ENCODE data around the gene TOMM6.
A peak's percentile ranks its signal among the peaks of the same experiment; 100 is the strongest.

Gene TOMM6

GRCh38 chr6:41767112-41767833 lies 20.2 kb upstream of the TOMM6 start:
- DNase-seq (ENCODE audit: low read depth in 1 of 2, low spot score in 1 of 2), result peak in 1 of 2 experiments; percentile 56
- Histone ChIP-seq H3K4me3 (replicated peaks; ENCODE audit: insufficient read depth, low read length) (no peak overlapping the region), H3K27ac (replicated peaks) (no peak overlapping the region), H3K27me3 (ENCODE audit: insufficient read depth, poor library complexity, severe bottlenecking) (no peaks in the 10 kb centered on the region)
- TF ChIP-seq REST (IDR thresholded peaks at IDR 0.05; ENCODE audit: insufficient replicate concordance, low read depth) (no peak), GABPA (IDR thresholded peaks at IDR 0.05; ENCODE audit: low read depth) (no peak), CTCF (IDR thresholded peaks at IDR 0.05; ENCODE audit: insufficient read depth, low read length) (no peak), SPI1 (IDR thresholded peaks at IDR 0.05; ENCODE audit: borderline replicate concordance, low read depth) (no peak), POLR2AphosphoS5 (IDR thresholded peaks at IDR 0.05; ENCODE audit: low read depth) (no peak)

- no peak overlapping the region for H3K27ac ChIP-seq (replicated peaks)
- TF ChIP-seq POLR2AphosphoS5 (IDR thresholded peaks at IDR 0.05; ENCODE audit: low read depth) (no peak), GABPA (IDR thresholded peaks at IDR 0.05; ENCODE audit: low read depth) (no peak), REST (IDR thresholded peaks at IDR 0.05; ENCODE audit: insufficient replicate concordance, low read depth) (no peak), SPI1 (IDR thresholded peaks at IDR 0.05; ENCODE audit: borderline replicate concordance, low read depth) (no peak), CTCF (IDR thresholded peaks at IDR 0.05; ENCODE audit: insufficient read depth, low read length) (no peak)
- H3K4me3 ChIP-seq (replicated peaks; ENCODE audit: insufficient read depth, low read length), result no peak overlapping the region
- H3K27me3 ChIP-seq (ENCODE audit: insufficient read depth, poor library complexity, severe bottlenecking), result no peaks in the 10 kb centered on the region
- no peak for DNase-seq (ENCODE audit: low read depth in 1 of 2, low spot score in 1 of 2)
These were observed 18.8 kb upstream of the TOMM6 start for GRCh38 chr6:41768545-41769308.

GRCh38 chr6:41769376-41769775 lies 18.1 kb upstream of the TOMM6 start:
- DNase-seq (ENCODE audit: low read depth in 1 of 2, low spot score in 1 of 2), result no peak
- Histone ChIP-seq H3K27ac (replicated peaks) (no peak overlapping the region), H3K27me3 (ENCODE audit: insufficient read depth, poor library complexity, severe bottlenecking) (no peaks in the 10 kb centered on the region), H3K4me3 (replicated peaks; ENCODE audit: insufficient read depth, low read length) (no peak overlapping the region)
- no peak for TF ChIP-seq CTCF (IDR thresholded peaks at IDR 0.05; ENCODE audit: insufficient read depth, low read length)
- no peak for TF ChIP-seq GABPA (IDR thresholded peaks at IDR 0.05; ENCODE audit: low read depth)
- TF ChIP-seq POLR2AphosphoS5 (IDR thresholded peaks at IDR 0.05; ENCODE audit: low read depth), result no peak
- TF ChIP-seq SPI1 (IDR thresholded peaks at IDR 0.05; ENCODE audit: borderline replicate concordance, low read depth), result no peak
